Kidney epithelial cell (primary cell): ENCODE measurements around the gene RAD1. TPM values are rescaled to one million over a fixed set of nuclear protein-coding genes. Genes with fewer than 3 reads are reported as not detected.

ENCODE experiments used
- DNase-seq: peaks from one replicate; pipeline ENCODE4 v3.0.0-alpha.2; 2010; ENCODE audit warnings: low read depth
- H3K27me3 ChIP-seq: 2 replicates; pipeline ENCODE4 v1.6.0; 2011; ENCODE audit warnings: low read length; ENCODE audit not compliant: control insufficient read depth, insufficient read depth
- H3K36me3 ChIP-seq: 2 replicates; pipeline ENCODE4 v1.5.1; 2011; ENCODE audit warnings: low read length; ENCODE audit not compliant: control insufficient read depth, insufficient read depth
- H3K4me3 ChIP-seq: 2 replicates; pipeline ENCODE4 v1.5.1; 2011; ENCODE audit warnings: low read depth, mild to moderate bottlenecking, control low read depth, low read length
- CTCF ChIP-seq: IDR thresholded peaks from 2 replicates; pipeline ENCODE4 v1.5.1; 2011; ENCODE audit warnings: mild to moderate bottlenecking, moderate library complexity, low read length, control low read depth, inconsistent platforms; ENCODE audit not compliant: insufficient read depth, poor library complexity, severe bottlenecking
- total RNA-seq: library from RNA; depleted of rRNA; stranded (reverse); fragments of >200 nt; gene quantifications from 2 replicates; pipeline ENCODE4 v1.2.3, GENCODE V29; 2015

Gene RAD1
- total RNA-seq, 1 donor from 2014 or later, result 17.9 TPM

DNA sequence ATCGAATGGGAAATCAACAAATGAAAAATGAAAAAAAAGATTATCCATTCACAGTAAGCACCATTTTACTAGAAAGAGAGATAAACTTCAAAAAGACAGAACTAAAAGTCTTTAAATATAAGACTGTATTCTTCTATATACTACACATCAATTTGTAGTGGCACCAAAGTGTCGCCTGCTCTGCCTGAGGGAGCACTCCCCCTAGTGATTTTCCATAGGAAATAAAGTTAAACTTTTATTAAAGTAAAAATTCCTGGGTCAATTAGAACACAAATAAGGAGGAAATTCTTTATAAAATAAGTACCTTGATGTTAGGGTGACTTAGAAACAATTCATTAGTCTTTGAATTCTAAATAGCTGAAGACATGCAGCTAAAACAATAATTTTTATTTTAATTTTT lies 9.7 kb downstream of the RAD1 start:
- TF ChIP-seq CTCF, result peak; percentile 54
- H3K36me3 ChIP-seq, result no peaks in the 10 kb centered on the region
- DNase-seq, result no peak
- no peaks in the 10 kb centered on the region for H3K27me3 ChIP-seq
- no peak overlapping the region for H3K4me3 ChIP-seq

DNA sequence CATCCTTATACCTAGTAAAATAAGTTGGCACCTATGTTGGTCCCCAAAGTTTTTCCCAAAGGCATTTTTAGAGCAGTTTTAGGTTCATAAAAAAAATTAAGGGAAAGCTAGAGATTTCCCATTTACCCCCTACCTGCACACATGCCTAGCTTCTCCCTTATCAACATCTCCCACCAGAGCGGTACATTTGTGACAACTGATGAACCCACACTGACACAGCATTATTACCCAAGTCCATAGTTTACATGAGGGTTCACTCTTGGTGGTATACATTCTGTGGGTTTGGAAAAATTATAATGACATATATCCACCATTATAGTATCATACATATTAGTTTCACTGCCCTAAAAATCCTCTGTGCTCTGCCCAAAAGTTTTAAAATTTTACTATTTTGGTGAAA lies 12.0 kb downstream of the RAD1 start:
- no peak for TF ChIP-seq CTCF
- no peaks in the 10 kb centered on the region for H3K36me3 ChIP-seq
- DNase-seq, result no peak
- no peaks in the 10 kb centered on the region for H3K27me3 ChIP-seq
- no peak overlapping the region for H3K4me3 ChIP-seq

DNA sequence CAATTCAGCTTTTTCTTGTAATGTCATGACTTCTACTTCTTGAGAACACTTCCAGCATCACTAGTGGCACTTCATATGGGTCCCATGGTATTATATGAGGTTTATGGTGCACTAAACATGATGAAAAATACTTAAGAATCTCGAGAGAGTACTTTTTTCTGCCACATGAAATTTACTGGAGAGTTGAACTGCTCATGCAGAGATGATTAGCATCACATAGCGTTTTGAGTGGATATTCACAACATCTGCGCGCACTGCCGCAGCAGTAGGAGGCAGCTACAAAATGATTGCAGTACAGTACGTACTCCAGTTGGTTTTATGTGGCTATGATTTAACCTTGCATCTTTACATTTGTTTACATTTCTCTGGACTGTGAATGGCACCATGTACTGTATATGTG lies 14.7 kb downstream of the RAD1 start:
- DNase-seq, result no peak
- no peak overlapping the region for H3K4me3 ChIP-seq
- no peak for TF ChIP-seq CTCF
- no peaks in the 10 kb centered on the region for H3K36me3 ChIP-seq
- no peaks in the 10 kb centered on the region for H3K27me3 ChIP-seq

- no peaks in the 10 kb centered on the region for H3K27me3 ChIP-seq
- TF ChIP-seq CTCF, result no peak
- H3K4me3 ChIP-seq, result no peak overlapping the region
- DNase-seq, result no peak
- H3K36me3 ChIP-seq, result no peaks in the 10 kb centered on the region
Observed at GRCh38 chr5:34899066-34899465, 16.2 kb downstream of the RAD1 start.

DNA sequence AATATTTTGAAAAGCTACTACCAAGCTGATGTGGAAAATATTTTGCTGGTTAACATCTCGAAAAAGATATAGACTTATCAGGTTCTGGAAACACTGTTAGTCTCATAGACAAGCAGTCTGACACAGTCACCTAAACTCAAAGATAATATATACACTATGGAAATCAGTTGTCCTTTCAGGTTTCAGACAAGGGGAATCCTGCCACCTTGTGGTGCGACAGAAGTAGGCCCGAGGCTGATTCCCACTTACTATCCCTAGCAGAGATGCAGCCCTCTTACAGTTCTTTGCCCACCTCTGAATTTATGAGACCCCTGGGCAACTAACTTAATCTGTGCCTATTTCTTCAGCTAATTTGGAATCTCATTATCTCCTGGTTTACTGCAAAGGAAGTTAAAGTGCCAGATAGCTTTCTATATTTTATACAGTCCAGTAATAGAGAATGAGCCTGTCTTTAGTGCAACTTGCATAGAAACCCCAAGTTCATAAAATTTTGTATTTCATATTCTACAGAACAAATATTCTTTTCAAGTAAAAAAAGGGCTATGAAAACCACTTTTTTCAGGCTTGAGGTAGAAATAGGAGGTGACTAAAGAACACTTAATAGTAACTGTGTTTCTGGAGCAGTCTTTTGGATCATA lies 16.9 kb downstream of the RAD1 start:
- no peak for DNase-seq
- H3K36me3 ChIP-seq, result no peaks in the 10 kb centered on the region
- H3K27me3 ChIP-seq, result no peaks in the 10 kb centered on the region
- no peak overlapping the region for H3K4me3 ChIP-seq
- peak; percentile 89 for TF ChIP-seq CTCF

GRCh38 chr5:34897646-34898045 lies 17.7 kb downstream of the RAD1 start:
- H3K27me3 ChIP-seq, result no peaks in the 10 kb centered on the region
- no peak for TF ChIP-seq CTCF

More at GRCh38 chr5:34897646-34898045, 17.7 kb downstream of the RAD1 start:
- DNase-seq, result no peak
- no peaks in the 10 kb centered on the region for H3K36me3 ChIP-seq
- no peak overlapping the region for H3K4me3 ChIP-seq
